Retinal pigment epithelial cell (primary cell): ENCODE results near the gene MAML3.

Experiments used
- DNase-seq: peaks from one replicate; pipeline ENCODE4 v3.0.0-alpha.2; 2010; ENCODE audit warnings: low read depth
- H3K4me3 ChIP-seq: 2 replicates; pipeline ENCODE4 v1.5.1; 2011; ENCODE audit warnings: mild to moderate bottlenecking, low read length, control low read depth, moderate library complexity
- TF ChIP-seq, protein P1 (sequence below): conservative IDR thresholded peaks from 2 replicates; pipeline ENCODE4 v1.5.1; 2011; ENCODE audit warnings: low read depth, low read length, control low read depth, inconsistent platforms

The MAML3 gene

DNA sequence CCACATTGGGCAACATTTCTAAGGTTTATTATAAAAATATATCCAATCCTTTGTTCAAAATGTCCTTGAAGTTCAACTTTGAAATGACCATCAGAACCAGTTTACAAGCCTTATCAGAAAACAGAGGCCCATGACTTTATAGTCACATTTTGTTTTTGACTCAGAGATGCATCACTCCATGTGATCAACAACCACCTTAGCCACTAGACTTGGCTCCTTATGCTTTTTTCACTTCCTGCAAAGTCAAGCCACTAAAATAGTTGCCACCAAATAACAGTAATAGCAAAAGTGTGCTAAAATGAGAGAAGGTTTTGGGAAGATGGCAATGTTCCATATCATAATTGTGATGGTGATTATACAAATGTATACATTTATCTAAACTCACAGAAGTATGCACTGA, 181.7 kb downstream of the MAML3 start:
- no peak overlapping the region for H3K4me3 ChIP-seq
- TF ChIP-seq, protein P1, sequence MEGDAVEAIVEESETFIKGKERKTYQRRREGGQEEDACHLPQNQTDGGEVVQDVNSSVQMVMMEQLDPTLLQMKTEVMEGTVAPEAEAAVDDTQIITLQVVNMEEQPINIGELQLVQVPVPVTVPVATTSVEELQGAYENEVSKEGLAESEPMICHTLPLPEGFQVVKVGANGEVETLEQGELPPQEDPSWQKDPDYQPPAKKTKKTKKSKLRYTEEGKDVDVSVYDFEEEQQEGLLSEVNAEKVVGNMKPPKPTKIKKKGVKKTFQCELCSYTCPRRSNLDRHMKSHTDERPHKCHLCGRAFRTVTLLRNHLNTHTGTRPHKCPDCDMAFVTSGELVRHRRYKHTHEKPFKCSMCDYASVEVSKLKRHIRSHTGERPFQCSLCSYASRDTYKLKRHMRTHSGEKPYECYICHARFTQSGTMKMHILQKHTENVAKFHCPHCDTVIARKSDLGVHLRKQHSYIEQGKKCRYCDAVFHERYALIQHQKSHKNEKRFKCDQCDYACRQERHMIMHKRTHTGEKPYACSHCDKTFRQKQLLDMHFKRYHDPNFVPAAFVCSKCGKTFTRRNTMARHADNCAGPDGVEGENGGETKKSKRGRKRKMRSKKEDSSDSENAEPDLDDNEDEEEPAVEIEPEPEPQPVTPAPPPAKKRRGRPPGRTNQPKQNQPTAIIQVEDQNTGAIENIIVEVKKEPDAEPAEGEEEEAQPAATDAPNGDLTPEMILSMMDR = no peak
- DNase-seq = no peak

DNA sequence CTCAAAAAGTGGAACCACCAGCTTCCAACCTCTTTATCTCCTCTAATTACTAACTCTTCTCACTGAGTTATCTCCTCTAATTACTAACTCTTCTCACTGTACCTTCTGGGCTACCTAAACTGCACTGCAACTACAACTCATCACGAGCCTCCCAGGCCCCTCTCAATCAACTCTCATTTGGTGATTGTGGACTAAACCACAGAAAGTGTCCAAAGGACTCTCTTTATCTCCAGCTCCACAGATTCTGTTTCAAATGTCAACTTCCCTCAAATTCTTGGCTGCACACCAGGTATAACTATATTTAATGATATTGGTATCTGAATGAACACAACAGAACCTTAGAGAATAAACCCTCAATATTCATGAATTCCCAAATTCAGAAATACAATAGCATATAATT, 182.9 kb downstream of the MAML3 start:
- DNase-seq = no peak
- TF ChIP-seq, protein P1 = no peak
- H3K4me3 ChIP-seq = no peak overlapping the region

DNA sequence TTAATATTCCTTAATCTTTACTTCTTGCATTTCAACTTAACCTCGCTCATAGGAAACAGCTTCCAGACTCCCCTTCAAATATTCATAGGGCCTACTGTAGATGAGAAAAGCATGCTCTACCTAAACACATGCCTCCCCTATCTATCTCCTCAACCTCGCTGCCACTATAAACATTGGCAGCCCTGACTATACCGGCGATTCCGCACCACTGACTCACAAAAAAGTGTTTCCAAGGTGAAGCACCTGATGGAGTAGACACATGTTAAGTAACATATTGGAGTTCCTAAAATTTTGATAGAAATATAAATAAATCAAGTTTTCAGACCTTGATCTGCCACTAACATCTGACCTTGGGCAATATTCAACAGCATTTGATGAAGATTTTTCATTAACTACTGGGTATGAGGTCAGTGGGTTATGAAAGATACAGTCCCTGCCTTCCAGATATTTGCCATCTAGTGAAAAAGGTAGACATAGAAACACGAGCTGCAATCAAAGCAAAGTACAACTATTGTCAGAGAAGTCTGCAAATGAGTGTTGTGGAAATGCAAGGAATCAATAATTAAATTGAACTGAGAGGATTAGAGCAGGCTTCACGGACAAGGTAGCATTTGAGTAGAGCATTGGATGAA, 184.2 kb downstream of the MAML3 start:
- no peak for DNase-seq
- TF ChIP-seq, protein P1 = no peak
- H3K4me3 ChIP-seq = no peak overlapping the region

DNA sequence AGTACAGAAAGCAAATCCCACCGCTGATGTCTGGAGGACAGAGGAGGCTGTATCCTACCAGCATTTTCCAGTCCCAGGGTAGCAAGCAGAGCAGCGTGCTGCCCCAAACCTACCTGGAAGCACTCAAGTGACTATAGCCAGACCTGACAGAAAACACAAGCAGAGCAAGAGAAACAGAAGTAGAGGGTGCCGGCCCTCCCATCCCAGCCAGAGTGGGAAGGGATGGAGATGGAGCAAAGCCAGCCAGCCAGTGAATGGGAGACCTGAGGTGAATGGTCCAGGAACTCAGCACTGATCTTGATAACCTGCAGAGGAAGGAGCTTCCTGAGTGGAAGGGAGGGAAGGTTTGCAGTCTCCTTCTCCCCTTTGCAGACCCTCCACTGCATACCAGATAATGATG, 185.2 kb downstream of the MAML3 start:
- no peak overlapping the region for H3K4me3 ChIP-seq
- TF ChIP-seq, protein P1 = no peak
- DNase-seq = no peak

DNA sequence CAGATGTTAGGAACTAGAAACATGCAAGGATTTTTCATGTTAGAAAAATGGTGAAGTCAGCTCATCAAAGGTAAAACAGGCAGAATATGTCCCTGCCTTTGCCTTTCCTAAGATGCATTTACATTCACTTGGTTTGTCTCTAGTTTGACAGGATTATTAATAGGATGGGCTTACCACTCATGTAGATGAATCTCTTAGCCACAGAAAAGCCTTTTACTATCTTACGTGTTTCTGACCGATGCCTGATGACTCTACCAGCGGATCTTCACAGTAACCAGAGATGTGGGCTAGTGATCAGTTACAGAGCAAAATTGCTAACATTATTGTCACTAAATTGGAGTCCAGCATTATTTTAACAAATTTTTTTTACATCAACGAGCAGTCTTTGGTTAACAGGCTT, 187.6 kb downstream of the MAML3 start:
- H3K4me3 ChIP-seq = no peak overlapping the region
- no peak for DNase-seq
- TF ChIP-seq, protein P1 = no peak

DNA sequence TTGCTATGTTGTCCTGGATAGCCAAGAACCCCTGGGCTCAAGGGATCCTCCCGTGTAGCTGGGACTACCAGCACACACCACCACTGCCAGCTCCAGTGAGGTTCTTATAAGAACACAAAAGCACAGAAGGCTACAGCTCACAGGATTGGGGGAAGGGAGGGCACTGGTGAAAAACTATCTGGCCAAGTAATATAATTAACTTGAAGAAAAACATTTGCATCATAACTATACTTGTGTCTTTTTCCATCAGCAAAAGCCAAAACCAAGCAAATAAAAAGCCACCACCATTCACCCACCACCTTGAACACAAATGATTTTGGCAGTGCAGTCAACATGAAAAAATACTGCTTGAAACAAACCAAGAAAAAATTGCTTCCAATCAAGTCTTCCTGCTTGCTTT, 188.2 kb downstream of the MAML3 start:
- no peak overlapping the region for H3K4me3 ChIP-seq
- DNase-seq = no peak
- TF ChIP-seq, protein P1 = no peak

DNA sequence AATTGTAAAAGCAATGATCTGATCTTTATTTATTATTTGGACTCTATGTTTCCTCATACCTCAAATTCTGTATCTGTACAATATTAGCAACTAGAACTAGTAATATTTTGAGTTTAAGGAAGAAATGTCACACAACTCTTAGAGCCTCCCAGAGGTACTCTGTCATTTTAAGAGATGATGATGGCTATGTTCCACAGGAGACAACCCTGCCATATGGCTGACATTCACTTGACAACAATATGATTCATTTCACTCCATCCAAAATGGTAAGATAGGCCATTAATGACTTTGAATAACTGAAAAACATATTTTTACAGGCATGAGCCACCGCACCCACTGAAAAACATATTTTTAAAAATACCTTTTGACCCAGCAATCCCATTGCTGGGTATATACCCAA, 190.3 kb downstream of the MAML3 start:
- TF ChIP-seq, protein P1 = no peak
- no peak for DNase-seq
- no peak overlapping the region for H3K4me3 ChIP-seq
